Esophagus (tissue), 2 donors: ENCODE results near the gene CLNS1A. TPM values are rescaled to one million over a fixed set of nuclear protein-coding genes. Genes with fewer than 3 reads are reported as not detected.

Source experiments
- H3K27ac ChIP-seq, 2 donors: one replicate each; pipeline ENCODE4 v1.5.1; 2013; ENCODE audit warnings: low read depth in 2 of 2, mild to moderate bottlenecking in 2 of 2, inconsistent platforms in 1 of 2, low read length in 1 of 2, moderate library complexity in 1 of 2
- H3K27me3 ChIP-seq, 2 donors: one replicate each; pipeline ENCODE4 v1.6.1; 2013; ENCODE audit warnings: low read length in 2 of 2, control low read depth in 1 of 2, mild to moderate bottlenecking in 1 of 2; ENCODE audit not compliant: insufficient read depth in 2 of 2, control insufficient read depth in 1 of 2
- H3K36me3 ChIP-seq, 2 donors: one replicate each; pipeline ENCODE4 v1.6.1; 2013; ENCODE audit warnings: low read length in 1 of 2; ENCODE audit not compliant: control insufficient read depth in 2 of 2, insufficient read depth in 2 of 2
- H3K4me1 ChIP-seq, 2 donors: one replicate each; pipeline ENCODE4 v1.6.1; 2013; ENCODE audit warnings: low read length in 1 of 2; ENCODE audit not compliant: control insufficient read depth in 2 of 2, insufficient read depth in 2 of 2
- H3K4me3 ChIP-seq, 2 donors: one replicate each; pipeline ENCODE4 v1.5.1; 2013; ENCODE audit warnings: low read length in 2 of 2, mild to moderate bottlenecking in 2 of 2, low read depth in 1 of 2, moderate library complexity in 1 of 2
- H3K9me3 ChIP-seq, 2 donors: one replicate each; pipeline ENCODE4 v1.6.1; 2013; ENCODE audit warnings: mild to moderate bottlenecking in 2 of 2, low read depth in 1 of 2, low read length in 1 of 2, moderate library complexity in 1 of 2; ENCODE audit not compliant: control insufficient read depth in 2 of 2, insufficient read depth in 1 of 2
- WGBS, 2 donors: extraction: QIAGEN DNeasy Blood & Tissue Kit; methylation state at CpG; one replicate each; pipeline ENCODE4 v1.1.7; 2013; 5-methylcytosine and 5-hydroxymethylcytosine counted together
- polyA plus RNA-seq, 2 donors: library from polyadenylated mRNA; stranded (reverse); fragments of 200-250 nt; gene quantifications; one replicate each; pipeline ENCODE4 v1.2.3, GENCODE V29; 2013
- donor health status: healthy with polysubstance abuse.
- donor health status: Bipolar disorder and iron deficiency.

CLNS1A gene
- 100 to 1,000 TPM in 1 of 2 donors, 10 to 100 TPM in 1; 57.8 to 104 TPM for polyA plus RNA-seq

- H3K27me3 ChIP-seq: no peaks in the 10 kb centered on the region
- peak within 1 kb of the TSS; percentile 86 to 91 for H3K4me3 ChIP-seq
- no peaks in the 10 kb centered on the region for H3K9me3 ChIP-seq
- peak within 1 kb of the TSS; percentile 81 for H3K27ac ChIP-seq
- H3K4me1 ChIP-seq: peaks cover 0 to 3% of the 10 kb centered on the region in 2 donors
- 0 to 1% methylated on average over 40 to 41 of the region's 41 CpGs for WGBS, 2 donors
- H3K36me3 ChIP-seq: no peaks in the 10 kb centered on the region
Measured at GRCh38 chr11:77637345-77638165, at the start of gene CLNS1A. Gene CLNS1A (minus strand): TSS chr11:77637794. CDS start chr11:77637714, 80 bp downstream.

- Histone ChIP-seq H3K36me3 (peaks cover 0 to 2% of the 10 kb centered on the region in 2 donors), H3K27ac (no peak overlapping the region), H3K9me3 (no peaks in the 10 kb centered on the region), H3K4me3 (no peak overlapping the region), H3K4me1 (no peaks in the 10 kb centered on the region), H3K27me3 (no peaks in the 10 kb centered on the region)
Measured at GRCh38 chr11:77687088-77687487, 49.5 kb upstream of the CLNS1A start.

- WGBS, 2 donors: 92 to 96% methylated on average over 3 of the region's 3 CpGs
- H3K27me3 ChIP-seq: no peaks in the 10 kb centered on the region
- no peak overlapping the region for H3K27ac ChIP-seq
- H3K4me1 ChIP-seq: no peaks in the 10 kb centered on the region
- H3K36me3 ChIP-seq: peaks cover 2 to 3% of the 10 kb centered on the region in 2 donors
- H3K9me3 ChIP-seq: no peaks in the 10 kb centered on the region
- H3K4me3 ChIP-seq: no peak overlapping the region
Measured at GRCh38 chr11:77677138-77677537, 39.5 kb upstream of the CLNS1A start.

- peaks cover 6 to 15% of the 10 kb centered on the region in 2 donors for H3K36me3 ChIP-seq
- no peaks in the 10 kb centered on the region for H3K4me1 ChIP-seq
- H3K27me3 ChIP-seq: no peaks in the 10 kb centered on the region
- WGBS, 2 donors: 93 to 97% methylated on average over 1 of the region's 1 CpG
- no peaks in the 10 kb centered on the region for H3K9me3 ChIP-seq
- no peak overlapping the region for H3K27ac ChIP-seq
- H3K4me3 ChIP-seq: no peak overlapping the region
Measured at GRCh38 chr11:77672264-77672663, 34.7 kb upstream of the CLNS1A start.

- Histone ChIP-seq H3K36me3 (peaks cover 6 to 16% of the 10 kb centered on the region in 2 donors), H3K9me3 (no peaks in the 10 kb centered on the region), H3K4me1 (no peaks in the 10 kb centered on the region), H3K27ac (no peak overlapping the region), H3K4me3 (no peak overlapping the region), H3K27me3 (no peaks in the 10 kb centered on the region)
- WGBS, 2 donors: 90 to 93% methylated on average over 2 of the region's 2 CpGs
Measured at GRCh38 chr11:77669848-77670511, 32.4 kb upstream of the CLNS1A start.

- no peaks in the 10 kb centered on the region for H3K27me3 ChIP-seq
- H3K27ac ChIP-seq: no peak overlapping the region
- no peak overlapping the region for H3K4me3 ChIP-seq
- WGBS, 2 donors: 94% methylated on average over 3 of the region's 3 CpGs
- peaks cover 6 to 16% of the 10 kb centered on the region in 2 donors for H3K36me3 ChIP-seq
- H3K4me1 ChIP-seq: no peaks in the 10 kb centered on the region
- H3K9me3 ChIP-seq: no peaks in the 10 kb centered on the region
Measured at GRCh38 chr11:77668760-77669159, 31.2 kb upstream of the CLNS1A start.

GRCh38 chr11:77665240-77665965 lies 27.8 kb upstream of the CLNS1A start:
- Histone ChIP-seq H3K4me3 (no peak overlapping the region), H3K36me3 (peaks cover 2 to 12% of the 10 kb centered on the region in 2 donors), H3K4me1 (no peaks in the 10 kb centered on the region), H3K9me3 (no peaks in the 10 kb centered on the region), H3K27me3 (no peaks in the 10 kb centered on the region), H3K27ac (no peak overlapping the region)
- 85 to 89% methylated on average over 7 of the region's 7 CpGs for WGBS, 2 donors

- no peak overlapping the region for H3K27ac ChIP-seq
- no peaks in the 10 kb centered on the region for H3K27me3 ChIP-seq
- H3K4me1 ChIP-seq: peaks cover 0 to 4% of the 10 kb centered on the region in 2 donors
- no peak overlapping the region for H3K4me3 ChIP-seq
- H3K36me3 ChIP-seq: no peaks in the 10 kb centered on the region
- whole genome bisulfite sequencing, 2 donors: 86 to 89% methylated on average over 3 of the region's 3 CpGs
- H3K9me3 ChIP-seq: no peaks in the 10 kb centered on the region
Measured at GRCh38 chr11:77661670-77662069, 24.1 kb upstream of the CLNS1A start.

GRCh38 chr11:77660947-77661346 lies 23.4 kb upstream of the CLNS1A start:
- H3K9me3 ChIP-seq: no peaks in the 10 kb centered on the region
- H3K27ac ChIP-seq: no peak overlapping the region
- no peak overlapping the region for H3K4me3 ChIP-seq
- no peaks in the 10 kb centered on the region for H3K27me3 ChIP-seq
- H3K36me3 ChIP-seq: no peaks in the 10 kb centered on the region
- 58 to 63% methylated on average over 1 of the region's 1 CpG for WGBS, 2 donors
- H3K4me1 ChIP-seq: peaks cover 0 to 4% of the 10 kb centered on the region in 2 donors
